Testis (tissue), 2 donors: ENCODE data around the gene SRBD1.

ENCODE experiments used
- POLR2A ChIP-seq: fragments of 450-650 bp; IDR thresholded peaks from one replicate; pipeline ENCODE4 v1.6.1; 2017; ENCODE audit warnings: antibody characterized with exemption, mild to moderate bottlenecking, moderate library complexity
- TF ChIP-seq, protein P1 (sequence below), 3 experiments: fragments of 450-650 bp in 2 of 3; fragments of 200-600 bp in 1 of 3; sonication (generic) in 1 of 3; IDR thresholded peaks; one replicate each; pipeline ENCODE4 v1.5.1; 2016 to 2019; ENCODE audit warnings: antibody characterized with exemption in 3 of 3, mild to moderate bottlenecking in 2 of 3, moderate library complexity in 1 of 3

DNA sequence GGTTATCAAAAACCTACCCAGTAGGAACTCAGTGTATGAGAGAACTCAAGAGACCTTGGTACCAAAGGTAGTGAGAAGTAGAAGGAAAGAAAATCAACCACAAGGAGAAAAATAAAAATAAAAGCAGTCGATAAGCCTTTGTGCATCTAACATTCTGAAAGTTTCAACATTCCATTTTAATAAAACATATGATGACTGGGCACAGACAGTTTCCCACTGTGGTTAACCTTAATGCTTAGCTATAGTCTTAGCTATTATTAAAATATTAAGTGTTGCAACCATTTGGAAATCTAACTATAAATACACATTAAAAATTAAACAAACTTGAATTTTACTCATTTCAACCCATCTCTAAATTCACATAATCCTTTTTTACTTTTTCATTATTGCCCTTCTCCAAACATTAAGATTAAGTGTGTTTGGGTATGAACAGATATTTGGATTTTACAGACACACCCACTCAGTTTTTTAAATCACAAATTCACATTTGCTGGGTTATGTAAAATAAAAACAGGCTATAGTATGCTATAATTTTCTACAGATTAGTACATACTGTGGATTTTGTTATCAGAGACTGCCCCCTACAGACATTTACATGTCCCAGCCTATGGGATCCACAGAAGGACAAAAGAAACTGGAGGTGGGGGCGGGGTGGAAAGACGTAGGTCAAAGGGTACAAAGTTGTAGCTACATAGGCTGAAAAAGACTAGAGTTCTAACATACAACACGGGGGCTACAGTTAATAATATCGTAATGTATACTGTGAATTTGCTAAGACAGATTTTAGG, 32.8 kb downstream of the SRBD1 start:
- TF ChIP-seq POLR2A = no peak
- TF ChIP-seq, protein P1, sequence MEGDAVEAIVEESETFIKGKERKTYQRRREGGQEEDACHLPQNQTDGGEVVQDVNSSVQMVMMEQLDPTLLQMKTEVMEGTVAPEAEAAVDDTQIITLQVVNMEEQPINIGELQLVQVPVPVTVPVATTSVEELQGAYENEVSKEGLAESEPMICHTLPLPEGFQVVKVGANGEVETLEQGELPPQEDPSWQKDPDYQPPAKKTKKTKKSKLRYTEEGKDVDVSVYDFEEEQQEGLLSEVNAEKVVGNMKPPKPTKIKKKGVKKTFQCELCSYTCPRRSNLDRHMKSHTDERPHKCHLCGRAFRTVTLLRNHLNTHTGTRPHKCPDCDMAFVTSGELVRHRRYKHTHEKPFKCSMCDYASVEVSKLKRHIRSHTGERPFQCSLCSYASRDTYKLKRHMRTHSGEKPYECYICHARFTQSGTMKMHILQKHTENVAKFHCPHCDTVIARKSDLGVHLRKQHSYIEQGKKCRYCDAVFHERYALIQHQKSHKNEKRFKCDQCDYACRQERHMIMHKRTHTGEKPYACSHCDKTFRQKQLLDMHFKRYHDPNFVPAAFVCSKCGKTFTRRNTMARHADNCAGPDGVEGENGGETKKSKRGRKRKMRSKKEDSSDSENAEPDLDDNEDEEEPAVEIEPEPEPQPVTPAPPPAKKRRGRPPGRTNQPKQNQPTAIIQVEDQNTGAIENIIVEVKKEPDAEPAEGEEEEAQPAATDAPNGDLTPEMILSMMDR (IDR thresholded peaks at IDR 0.05) = peak in 1 of 3 experiments; percentile 23
